HL-60 (cell line): Measurements from ENCODE around the gene IWS1.

Source experiments
- DNase-seq, 2 experiments: peaks; one replicate each; pipeline ENCODE4 v3.0.0-alpha.2; 2010 to 2020; ENCODE audit warnings: low read depth in 1 of 2, low spot score in 1 of 2
- H3K27ac ChIP-seq: fragments of 250-450 bp; sonication (Bioruptor Pico); replicated peaks from 2 replicates; pipeline ENCODE4 v1.5.1; 2020; ENCODE audit warnings: mild to moderate bottlenecking, moderate library complexity
- H3K27me3 ChIP-seq: fragments of 250-450 bp; sonication (Bioruptor Pico); 2 replicates; pipeline ENCODE4 v1.5.1; 2021; ENCODE audit warnings: mild to moderate bottlenecking, moderate library complexity; ENCODE audit not compliant: insufficient read depth, poor library complexity, severe bottlenecking
- H3K4me3 ChIP-seq: replicated peaks from 2 replicates; pipeline ENCODE4 v1.5.1; 2011; ENCODE audit warnings: mild to moderate bottlenecking, control low read depth, low read length; ENCODE audit not compliant: insufficient read depth
- GABPA ChIP-seq: IDR thresholded peaks from 2 replicates; pipeline ENCODE4 v1.6.1; 2012; ENCODE audit warnings: low read depth
- POLR2AphosphoS5 ChIP-seq: IDR thresholded peaks from 2 replicates; pipeline ENCODE4 v1.6.1; 2012; ENCODE audit warnings: low read depth
- SPI1 ChIP-seq: IDR thresholded peaks from 2 replicates; pipeline ENCODE4 v1.6.1; 2012; ENCODE audit warnings: low read depth, mild to moderate bottlenecking, borderline replicate concordance
- TF ChIP-seq, protein P1 (sequence below): IDR thresholded peaks from 2 replicates; pipeline ENCODE4 v1.6.1; 2012; ENCODE audit warnings: low read depth; ENCODE audit not compliant: insufficient replicate concordance
- TF ChIP-seq, protein P2 (sequence below): IDR thresholded peaks from one replicate; pipeline ENCODE4 v1.5.1; 2011; ENCODE audit warnings: low read length, control low read depth, inconsistent platforms; ENCODE audit not compliant: insufficient read depth

Gene IWS1

DNA sequence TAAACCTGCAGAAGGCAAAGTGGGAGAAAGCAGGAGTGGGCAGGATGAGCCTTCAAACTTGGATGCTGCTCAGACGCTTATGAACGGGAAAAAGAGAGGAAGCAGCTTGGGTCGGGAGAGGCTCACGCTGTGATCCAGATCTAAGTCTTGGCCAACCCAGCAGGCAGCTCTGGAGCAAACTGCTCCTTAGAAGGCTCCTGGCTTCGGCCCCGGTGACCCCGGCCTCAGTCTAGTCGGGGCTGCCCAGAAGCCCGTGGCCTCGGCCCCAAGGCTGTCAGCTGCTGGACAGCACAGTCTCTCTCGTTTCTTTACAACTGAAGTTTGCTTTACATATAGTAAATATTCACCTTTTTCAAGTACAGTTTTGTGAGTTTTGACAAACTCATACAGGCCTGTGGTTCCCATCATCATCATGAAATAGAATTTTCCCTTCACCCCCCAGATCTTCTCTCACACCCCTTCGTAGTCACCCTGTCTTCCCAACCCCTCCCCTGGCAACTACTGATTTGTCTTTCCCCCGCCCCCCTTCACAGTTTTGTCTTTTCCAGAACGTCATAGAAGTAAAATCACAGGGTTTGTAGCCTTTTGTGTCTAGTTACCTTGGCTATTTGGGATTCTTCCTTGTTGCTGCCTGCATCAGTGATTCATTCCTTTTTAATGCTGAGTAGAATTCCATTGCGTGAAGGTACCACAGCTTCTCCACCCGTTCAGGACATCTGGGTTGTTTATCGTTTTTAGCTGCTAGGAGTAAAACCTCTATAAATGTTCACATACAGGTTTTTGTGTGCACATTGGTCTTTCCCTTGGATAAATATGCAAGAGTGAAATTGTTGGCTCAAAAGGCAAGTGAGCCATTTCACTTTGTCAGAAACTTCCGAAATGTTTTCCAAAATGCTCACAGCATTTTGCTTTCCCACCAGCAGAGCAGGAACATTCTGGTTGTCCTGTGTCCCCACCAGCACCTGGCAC lies 44.3 kb upstream of the IWS1 start:
- no peak overlapping the region for H3K4me3 ChIP-seq
- H3K27ac ChIP-seq: no peak overlapping the region
- H3K27me3 ChIP-seq: no peaks in the 10 kb centered on the region
- TF ChIP-seq POLR2AphosphoS5: no peak
- TF ChIP-seq, protein P1, sequence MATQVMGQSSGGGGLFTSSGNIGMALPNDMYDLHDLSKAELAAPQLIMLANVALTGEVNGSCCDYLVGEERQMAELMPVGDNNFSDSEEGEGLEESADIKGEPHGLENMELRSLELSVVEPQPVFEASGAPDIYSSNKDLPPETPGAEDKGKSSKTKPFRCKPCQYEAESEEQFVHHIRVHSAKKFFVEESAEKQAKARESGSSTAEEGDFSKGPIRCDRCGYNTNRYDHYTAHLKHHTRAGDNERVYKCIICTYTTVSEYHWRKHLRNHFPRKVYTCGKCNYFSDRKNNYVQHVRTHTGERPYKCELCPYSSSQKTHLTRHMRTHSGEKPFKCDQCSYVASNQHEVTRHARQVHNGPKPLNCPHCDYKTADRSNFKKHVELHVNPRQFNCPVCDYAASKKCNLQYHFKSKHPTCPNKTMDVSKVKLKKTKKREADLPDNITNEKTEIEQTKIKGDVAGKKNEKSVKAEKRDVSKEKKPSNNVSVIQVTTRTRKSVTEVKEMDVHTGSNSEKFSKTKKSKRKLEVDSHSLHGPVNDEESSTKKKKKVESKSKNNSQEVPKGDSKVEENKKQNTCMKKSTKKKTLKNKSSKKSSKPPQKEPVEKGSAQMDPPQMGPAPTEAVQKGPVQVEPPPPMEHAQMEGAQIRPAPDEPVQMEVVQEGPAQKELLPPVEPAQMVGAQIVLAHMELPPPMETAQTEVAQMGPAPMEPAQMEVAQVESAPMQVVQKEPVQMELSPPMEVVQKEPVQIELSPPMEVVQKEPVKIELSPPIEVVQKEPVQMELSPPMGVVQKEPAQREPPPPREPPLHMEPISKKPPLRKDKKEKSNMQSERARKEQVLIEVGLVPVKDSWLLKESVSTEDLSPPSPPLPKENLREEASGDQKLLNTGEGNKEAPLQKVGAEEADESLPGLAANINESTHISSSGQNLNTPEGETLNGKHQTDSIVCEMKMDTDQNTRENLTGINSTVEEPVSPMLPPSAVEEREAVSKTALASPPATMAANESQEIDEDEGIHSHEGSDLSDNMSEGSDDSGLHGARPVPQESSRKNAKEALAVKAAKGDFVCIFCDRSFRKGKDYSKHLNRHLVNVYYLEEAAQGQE: no peak
- TF ChIP-seq SPI1: no peak
- TF ChIP-seq, protein P2, sequence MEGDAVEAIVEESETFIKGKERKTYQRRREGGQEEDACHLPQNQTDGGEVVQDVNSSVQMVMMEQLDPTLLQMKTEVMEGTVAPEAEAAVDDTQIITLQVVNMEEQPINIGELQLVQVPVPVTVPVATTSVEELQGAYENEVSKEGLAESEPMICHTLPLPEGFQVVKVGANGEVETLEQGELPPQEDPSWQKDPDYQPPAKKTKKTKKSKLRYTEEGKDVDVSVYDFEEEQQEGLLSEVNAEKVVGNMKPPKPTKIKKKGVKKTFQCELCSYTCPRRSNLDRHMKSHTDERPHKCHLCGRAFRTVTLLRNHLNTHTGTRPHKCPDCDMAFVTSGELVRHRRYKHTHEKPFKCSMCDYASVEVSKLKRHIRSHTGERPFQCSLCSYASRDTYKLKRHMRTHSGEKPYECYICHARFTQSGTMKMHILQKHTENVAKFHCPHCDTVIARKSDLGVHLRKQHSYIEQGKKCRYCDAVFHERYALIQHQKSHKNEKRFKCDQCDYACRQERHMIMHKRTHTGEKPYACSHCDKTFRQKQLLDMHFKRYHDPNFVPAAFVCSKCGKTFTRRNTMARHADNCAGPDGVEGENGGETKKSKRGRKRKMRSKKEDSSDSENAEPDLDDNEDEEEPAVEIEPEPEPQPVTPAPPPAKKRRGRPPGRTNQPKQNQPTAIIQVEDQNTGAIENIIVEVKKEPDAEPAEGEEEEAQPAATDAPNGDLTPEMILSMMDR: no peak
- TF ChIP-seq GABPA: no peak
- DNase-seq: no peak

DNA sequence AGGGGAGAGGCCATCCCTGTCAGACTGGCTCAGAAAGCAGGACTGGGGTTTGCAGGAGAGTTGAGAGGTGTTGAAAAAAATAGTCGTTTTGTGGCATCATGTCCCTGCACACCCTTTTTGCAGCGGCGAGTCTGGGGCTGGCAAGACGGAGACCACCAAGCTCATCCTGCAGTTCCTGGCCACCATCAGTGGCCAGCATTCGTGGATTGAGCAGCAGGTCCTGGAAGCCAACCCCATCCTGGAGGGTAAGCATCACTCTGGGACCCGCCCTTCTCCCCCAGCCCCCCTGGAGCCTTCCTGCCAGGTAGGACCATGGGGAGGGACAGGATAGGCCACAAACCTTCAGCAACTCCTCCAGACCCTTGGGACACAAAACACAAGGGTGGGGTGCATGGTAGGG lies 43.4 kb upstream of the IWS1 start:
- Histone ChIP-seq H3K4me3 (no peak overlapping the region), H3K27me3 (no peaks in the 10 kb centered on the region), H3K27ac (no peak overlapping the region)
- TF ChIP-seq, protein P1: no peak
- no peak for DNase-seq

DNA sequence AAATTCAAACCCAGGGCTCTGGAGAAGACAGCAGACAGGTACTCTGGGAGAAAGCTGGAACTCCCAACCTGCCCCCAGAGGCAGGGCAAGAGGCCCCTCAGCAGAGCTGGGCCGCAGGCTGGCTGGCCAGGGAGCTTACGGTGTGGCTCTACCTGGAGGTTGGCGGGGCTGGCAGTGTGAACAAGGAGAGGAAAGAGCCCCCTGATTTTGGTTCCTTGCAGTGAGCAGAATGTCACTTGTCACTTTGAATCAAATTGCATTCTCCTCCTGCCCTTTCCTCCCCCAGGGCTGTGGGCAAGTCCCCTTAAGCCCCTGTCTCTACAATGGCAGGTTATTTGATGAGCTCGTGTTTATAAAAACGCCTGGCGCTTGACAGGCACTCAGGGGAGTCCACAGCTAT lies 41.8 kb upstream of the IWS1 start:
- Histone ChIP-seq H3K4me3 (no peak overlapping the region), H3K27ac (no peak overlapping the region), H3K27me3 (no peaks in the 10 kb centered on the region)
- DNase-seq: no peak
- TF ChIP-seq, protein P1: no peak
- no peak for TF ChIP-seq POLR2AphosphoS5
- TF ChIP-seq, protein P2: no peak
- no peak for TF ChIP-seq GABPA
